WTC11 (cell line): ENCODE results near the gene MTFMT.

Experiments used
- CTCF ChIP-seq: fragments of 200-600 bp; IDR thresholded peaks from 2 replicates; pipeline ENCODE4 v1.8.0; 2022; ENCODE audit warnings: antibody characterized with exemption
- FOXP4 ChIP-seq: sonication (generic); formaldehyde crosslinking; IDR thresholded peaks from 2 replicates; pipeline ENCODE4 v1.8.0; 2022; ENCODE audit warnings: mild to moderate bottlenecking, missing genetic modification reagents
- SMAD3 ChIP-seq: sonication (generic); formaldehyde crosslinking; IDR thresholded peaks from 2 replicates; pipeline ENCODE4 v1.8.0; 2022; ENCODE audit warnings: missing genetic modification reagents, mild to moderate bottlenecking, borderline replicate concordance
- SOX15 ChIP-seq: fragments of 250-450 bp; sonication (Bioruptor Pico); IDR thresholded peaks from 2 replicates; pipeline ENCODE4 v1.9.0; 2021; ENCODE audit warnings: mild to moderate bottlenecking
- TF ChIP-seq, protein P1 (sequence below): sonication (generic); formaldehyde crosslinking; IDR thresholded peaks from 2 replicates; pipeline ENCODE4 v1.8.1; 2022; ENCODE audit warnings: missing genetic modification reagents, borderline replicate concordance

GRCh38 chr15:65008983-65009382 is 20.5 kb downstream of the MTFMT start:
- TF ChIP-seq FOXP4 (CRISPR knock-in tag) (no peak), SMAD3 (CRISPR knock-in tag) (no peak), CTCF (no peak), SOX15 (CRISPR knock-in tag) (no peak)
- TF ChIP-seq, protein P1, sequence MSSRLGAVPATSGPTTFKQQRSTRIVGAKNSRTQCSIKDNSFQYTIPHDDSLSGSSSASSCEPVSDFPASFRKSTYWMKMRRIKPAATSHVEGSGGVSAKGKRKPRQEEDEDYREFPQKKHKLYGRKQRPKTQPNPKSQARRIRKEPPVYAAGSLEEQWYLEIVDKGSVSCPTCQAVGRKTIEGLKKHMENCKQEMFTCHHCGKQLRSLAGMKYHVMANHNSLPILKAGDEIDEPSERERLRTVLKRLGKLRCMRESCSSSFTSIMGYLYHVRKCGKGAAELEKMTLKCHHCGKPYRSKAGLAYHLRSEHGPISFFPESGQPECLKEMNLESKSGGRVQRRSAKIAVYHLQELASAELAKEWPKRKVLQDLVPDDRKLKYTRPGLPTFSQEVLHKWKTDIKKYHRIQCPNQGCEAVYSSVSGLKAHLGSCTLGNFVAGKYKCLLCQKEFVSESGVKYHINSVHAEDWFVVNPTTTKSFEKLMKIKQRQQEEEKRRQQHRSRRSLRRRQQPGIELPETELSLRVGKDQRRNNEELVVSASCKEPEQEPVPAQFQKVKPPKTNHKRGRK (CRISPR knock-in tag): no peak
